Stimulated activated CD4-positive, alpha-beta T cell treated with anti-CD3 and anti-CD28 coated beads, Interleukin-2, amount 100 ng/mL, for 4 hours (primary cell): ENCODE results near the gene CNKSR2.

Experiments used
- DNase-seq: peaks from one replicate; pipeline ENCODE4 v3.0.0-alpha.2; 2020; ENCODE audit warnings: low read depth

The CNKSR2 gene

DNA sequence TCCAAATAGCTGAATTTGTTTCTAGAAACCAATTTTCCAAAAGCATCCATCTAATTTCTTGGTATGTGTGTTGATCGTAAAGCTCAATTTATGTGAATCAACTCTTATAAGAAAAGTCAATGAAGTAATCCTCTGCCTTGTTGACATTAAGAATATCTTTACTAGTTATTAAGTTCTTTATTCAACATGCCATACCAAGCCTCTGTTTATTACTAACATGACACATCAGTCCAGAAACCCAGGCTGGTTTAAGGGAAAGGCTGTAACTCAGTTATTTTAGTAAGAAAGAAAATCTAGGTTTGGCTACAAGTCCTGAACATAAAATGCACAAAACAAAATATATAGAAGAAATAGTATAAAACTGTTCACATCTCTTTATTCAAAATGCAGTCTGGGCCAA, 235.9 kb downstream of the CNKSR2 start:
- no peak for DNase-seq

DNA sequence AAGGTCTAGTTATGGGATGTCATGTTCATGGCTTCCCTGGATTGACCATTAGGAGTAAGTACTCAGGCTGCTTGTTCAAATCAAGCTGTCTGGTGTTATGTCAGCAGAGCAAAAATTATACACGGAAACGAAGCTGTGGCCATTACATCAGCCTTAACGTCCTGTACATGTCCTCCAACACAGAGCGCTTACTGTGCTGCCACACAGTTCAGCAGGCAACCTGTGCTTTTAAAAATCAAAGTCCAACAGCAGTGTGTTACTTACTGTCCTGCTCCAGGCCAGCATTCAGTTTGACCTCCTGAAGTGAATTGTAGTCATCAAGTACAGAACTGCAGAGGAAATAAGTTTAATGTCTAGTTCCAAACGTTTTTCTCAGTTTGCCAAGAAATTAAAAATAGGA, 237.9 kb downstream of the CNKSR2 start:
- no peak for DNase-seq

DNA sequence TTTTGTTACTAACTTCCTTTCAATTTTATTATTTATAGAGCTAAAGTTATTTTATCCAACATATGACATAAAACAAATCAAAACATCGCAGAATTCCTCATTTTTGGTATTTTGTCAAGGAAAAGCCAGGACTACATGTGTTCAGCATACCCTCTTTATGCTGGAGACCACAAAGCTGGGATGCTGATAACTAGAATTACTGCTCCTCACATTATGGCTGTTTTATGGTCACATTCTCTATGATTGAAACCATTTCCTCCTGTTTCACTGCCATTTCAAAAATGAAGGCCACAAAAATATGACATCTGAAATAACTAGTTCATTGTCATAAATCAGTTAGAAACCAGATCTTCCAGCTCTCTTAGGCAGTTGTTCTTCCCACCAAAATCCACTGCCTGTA, 242.2 kb downstream of the CNKSR2 start:
- no peak for DNase-seq

DNA sequence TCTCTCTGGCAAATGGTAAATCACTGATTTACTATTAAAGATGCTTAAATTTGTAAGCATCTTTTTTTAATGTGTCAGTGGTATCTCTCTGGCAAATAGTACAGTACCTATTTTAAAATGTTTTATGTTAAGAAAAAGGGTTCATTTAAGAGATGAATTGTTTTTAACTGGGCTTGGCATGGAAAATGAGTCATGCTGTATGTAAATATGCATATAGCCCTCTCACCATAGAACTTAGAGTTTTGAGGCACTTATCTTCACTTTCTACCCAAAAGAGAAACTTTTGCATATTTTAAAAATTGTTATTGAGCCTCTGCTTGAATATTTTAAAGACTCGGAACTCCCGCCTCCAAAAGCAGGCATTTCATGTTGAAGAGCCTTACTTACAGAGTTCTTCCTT, 246.0 kb downstream of the CNKSR2 start:
- no peak for DNase-seq

DNA sequence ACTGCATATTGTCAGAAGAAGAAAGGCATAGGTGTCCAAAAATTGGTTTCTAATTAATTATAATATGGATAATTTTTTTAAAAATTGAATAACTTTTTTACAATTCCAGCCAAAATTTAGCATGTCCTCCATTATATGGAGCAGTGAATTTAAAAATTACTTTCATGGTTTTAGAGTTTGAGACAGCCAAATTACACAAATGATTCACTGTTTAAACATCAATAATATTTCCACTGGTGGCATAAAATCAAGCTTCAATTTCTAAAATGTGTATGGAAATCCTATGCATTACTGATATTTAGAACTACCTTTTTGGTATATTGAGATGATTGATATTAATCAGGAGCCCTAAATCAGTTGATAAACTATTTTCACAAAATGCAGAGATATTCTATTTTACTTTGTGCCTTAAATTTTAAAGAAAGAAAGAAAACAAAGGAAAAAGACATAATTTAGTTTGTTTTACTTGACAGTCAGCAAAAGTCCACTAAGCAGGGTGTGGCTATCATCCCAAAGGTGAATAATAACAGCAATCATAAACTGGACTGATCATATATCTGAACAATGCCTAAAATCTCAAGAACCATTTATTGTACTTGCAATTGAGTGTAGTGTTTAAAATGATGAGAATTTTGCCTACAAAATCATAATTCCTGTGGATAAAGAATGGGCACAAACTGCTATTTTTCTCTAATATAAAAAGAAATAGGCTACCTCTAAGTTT, 249.7 kb downstream of the CNKSR2 start:
- no peak for DNase-seq

DNA sequence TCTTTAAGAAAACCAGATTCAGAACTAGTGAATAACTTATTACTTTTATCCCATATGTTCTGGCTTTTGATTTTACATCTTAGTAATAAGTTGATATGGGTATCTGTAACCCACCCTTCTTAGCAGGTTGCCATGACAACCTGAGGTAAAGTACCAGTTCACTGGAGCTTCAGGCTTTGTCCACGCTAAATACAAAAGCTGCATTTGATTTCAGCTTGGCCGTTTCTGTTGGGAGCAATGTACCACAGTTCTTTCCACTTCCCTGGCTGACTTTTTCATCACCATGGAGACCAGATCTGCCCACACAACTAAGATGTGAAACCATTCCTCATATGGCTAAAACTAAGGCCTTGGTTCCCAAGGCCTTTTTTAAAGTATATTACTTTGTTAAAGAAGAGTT, 257.8 kb downstream of the CNKSR2 start:
- no peak for DNase-seq

DNA sequence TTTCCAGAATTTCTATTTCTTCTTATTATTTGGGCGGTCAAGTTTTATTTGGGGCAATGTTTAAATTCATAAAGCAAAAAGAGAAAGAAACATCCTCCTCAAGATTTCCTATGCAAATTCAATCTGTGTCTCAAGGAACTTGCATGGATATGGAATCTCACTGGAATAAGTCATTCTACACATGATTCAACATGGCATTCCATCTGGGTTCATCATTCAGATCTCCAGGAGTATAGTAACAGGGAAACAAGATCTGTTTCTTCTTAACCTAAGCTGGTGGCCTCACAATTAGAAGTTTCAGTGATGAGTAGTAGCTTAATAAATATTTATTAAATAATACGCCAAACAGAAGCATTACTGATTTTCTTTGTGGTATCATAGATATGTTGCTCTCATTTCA, 264.1 kb downstream of the CNKSR2 start:
- DNase-seq, result no peak

DNA sequence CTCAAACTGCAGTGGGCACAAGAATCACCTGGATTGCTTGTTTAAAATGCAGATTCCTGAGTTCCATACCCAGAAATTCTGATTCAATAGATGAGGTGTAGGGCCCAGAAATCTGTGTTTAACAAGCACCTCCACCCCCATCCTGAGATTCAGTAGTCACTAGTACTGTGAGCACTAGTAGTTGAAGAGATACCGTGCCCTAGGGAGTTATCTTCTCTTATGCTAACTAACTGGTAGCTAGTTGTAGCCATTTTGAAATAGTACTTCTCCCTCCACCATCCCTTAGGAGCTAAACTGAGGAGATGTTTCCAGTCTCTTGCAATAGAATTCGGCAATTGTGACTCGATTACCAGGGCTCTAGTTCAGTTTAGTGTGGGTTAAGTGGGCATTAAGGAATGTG, 265.6 kb downstream of the CNKSR2 start:
- no peak for DNase-seq

DNA sequence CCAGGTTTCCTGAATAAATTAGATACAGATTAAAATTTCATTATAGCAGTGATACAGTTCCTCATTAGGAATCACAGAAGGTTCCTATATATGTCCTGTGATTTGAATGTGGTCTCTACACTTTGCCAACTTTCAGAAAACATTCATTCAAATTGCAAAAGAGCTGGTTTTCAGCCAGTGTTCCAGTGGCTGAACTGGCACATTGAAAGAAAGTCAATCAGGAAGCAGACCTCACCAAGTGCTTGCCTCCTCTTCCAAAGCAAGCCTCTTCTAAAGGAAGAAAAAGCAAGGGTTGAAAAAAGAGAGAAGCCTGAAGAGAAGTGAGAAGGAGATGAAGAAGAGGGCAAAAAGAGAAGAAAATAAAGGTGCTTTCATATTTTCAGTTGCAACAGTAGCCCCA, 271.2 kb downstream of the CNKSR2 start:
- no peak for DNase-seq

DNA sequence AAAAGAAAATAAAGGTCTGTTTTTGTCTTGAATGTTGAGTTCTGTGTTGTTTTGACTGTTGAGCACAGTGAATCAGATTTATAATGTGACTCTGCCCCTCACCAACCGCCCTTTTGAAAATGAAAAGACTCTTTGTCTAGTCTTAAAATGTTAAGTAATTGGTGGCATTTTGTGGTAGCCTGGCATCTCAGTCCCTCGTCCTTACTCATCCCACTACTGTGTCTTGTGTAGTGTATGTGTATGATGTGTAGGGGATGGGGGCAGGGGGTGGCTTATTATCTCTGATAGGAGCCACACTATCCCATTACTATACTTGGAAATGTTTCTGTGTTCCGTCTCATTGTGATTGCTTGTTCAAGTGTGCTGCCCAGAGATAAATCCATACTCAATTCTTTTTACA, 271.7 kb downstream of the CNKSR2 start:
- no peak for DNase-seq

DNA sequence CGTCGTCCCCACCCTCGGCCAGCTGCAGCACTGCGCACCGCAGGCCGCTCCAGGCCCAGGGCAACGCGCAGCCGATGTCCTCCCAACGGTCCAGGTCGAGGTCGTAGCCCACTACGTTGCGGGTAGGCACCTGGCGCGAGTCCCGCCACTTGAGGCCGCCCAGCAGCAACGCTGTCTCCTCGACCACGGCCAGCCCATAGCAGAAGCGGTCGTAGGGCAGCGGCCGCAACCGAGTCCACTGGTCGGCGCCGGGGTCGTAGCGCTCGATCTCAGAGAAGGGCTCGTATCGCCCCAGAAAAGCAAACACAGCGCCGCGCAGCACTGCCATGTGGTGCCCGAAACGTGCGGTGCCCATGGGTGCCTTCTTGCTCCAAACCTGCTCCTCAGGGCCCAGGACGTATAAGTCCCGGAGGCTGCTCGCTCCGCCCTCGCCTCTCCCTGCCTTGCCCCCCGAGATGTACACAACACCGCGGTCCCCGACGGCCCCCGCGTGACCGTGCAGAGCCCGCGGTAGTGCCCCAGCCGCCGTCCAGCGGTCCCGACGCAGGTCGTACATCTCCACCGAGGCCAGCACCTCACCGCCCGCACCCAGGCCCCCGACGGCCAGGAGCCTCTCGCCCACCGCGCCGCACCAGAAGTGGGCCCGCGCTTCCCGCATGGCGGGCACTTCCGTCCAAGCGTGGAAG, 281.8 kb downstream of the CNKSR2 start:
- no peak for DNase-seq

DNA sequence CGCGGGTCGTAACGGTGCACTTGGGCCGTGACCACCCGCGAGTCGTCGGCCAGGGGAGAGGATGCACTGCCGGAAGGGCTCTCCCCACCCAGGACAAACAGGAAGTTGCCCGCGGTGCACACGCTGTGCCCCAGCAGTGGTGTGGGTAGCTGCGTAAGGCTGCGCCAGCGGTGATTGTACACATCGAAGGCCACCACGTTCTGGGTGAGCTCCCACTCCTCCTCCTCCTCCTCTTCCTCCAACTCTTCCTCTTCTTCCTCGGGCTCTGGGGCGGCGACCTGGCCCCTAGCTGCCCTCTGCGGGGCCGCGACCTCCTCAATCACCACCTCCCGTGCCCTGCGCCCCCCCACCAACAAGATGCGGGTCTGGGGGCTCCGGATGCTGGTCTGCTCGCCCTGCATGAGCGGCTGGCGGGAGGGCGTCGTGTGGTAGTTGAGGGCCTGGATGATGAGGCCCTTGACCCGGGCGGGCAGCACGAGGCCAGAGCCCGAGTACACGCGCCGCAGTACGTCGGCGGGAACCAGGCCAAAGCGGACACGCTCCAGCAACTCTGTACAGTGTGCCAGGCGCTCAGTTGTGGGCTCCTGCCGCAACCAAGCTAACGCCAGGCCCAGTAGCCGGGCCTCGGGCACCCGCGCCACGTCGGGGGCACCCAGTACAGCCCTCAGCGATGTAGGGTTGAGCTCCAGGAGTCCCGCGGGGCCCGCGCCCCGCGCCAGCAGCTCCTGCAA, 282.5 kb downstream of the CNKSR2 start:
- DNase-seq, result no peak

DNA sequence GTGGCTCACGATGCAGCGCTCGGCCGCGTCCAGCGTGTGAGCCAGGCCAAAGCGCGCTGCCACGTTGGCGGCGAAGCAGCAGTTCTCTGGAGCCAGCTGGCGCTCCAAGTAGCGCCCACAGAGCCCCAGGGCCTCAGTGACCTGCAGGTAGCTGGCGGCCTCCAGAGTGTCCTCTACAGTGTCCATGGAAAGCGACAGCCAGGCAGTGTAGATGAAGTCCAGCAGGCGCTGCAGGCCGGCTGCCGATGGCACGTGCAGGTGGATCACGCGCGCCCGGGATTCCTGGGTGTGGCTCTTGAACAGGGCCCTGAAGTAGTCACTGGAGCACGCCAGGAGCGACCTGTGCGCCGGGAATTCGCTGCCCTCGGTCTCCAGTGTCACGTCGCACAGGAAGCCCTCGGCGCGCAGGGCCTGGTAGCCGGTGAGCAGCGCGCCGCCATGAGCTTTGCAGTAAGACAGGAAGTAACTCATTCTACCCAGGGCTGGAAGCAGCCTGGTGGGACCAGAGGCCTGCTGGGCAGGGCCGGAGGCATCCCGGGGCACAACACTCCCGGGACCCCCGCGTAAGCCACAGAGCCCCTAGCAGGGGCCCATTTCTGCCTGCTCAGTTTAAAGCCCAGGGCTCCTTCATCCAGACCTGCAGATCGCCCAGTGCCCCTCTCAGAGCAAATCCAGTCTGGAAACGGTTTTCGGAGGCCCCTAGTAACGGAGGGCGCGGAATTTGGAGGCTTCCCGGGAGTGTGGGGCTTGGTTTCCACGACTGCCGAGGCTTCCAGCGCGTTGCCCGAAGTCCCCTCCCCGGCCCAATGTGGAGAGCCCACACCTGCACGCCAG, 283.3 kb downstream of the CNKSR2 start:
- no peak for DNase-seq

DNA sequence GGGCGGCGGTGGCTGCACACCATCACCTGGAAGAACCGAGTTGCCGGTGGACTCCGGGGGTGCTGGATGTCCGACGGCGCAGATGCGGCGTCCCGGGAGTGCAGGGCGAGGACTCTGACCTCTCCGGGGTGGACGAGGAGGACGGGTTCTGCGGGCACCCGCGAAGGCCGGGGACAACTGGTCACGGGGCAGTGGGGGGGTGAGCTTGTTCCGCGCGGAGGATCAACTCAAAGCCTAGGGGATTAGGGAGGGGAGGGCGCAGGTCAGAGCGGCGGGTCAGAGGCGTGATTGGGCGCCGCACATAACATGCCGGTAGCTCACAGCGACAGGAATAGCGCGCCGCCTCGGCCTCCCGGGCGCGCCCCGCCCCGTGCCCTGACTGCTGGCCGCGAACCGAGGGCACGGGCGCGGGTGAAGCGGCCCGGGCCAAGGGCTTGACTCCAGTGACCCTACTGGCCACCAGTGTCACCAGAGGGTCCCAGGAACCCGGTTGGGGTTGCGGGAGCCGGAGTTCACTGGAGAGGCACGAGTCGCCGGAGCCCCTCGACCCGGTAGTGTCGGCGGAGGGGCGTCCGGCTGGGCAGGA, 284.0 kb downstream of the CNKSR2 start, which contains the start of gene KLHL34:
Gene KLHL34 (minus strand): TSS at position 179 of the 586 bp plus-strand sequence. CDS start 542 bp downstream, outside the sequence.
- DNase-seq, result no peak

DNA sequence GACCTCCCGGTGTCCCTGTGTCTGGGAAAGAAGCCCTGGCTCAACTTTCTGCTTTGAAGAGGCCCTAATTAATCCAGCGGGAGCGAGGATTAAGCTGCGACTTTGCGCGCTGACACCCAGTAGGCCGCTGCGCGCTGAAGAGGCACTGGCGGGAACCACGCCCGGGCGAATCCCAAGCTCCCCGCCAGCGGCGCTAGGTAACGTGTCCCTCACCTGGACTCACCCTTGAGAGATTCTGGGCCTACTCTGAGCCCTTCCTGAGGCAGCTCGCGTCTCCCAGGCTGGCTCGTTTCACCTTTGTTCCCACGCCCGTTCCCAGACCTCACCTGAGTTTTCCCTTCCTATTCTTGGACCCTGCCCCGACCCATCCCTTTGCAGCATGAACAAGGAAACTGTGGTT, 284.5 kb downstream of the CNKSR2 start:
- DNase-seq, result no peak

DNA sequence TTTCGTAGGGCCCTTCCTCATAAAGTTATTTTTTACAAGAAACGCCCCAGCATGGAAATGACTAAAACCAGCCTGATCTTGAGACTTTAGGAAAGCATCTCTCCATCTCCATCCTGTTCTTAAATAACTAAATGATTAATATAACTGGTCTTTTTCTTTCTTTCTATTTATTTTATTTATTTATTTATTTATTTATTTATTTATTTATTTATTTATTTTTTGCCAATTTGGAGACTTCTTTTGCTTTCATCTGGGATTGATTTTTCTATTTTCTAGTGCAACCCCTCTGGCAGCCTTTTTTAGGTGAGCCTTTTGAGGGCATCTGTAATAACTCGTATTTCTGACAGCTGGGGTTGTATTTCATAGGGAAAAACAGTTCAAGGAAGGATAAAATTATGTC, 285.1 kb downstream of the CNKSR2 start:
- no peak for DNase-seq

DNA sequence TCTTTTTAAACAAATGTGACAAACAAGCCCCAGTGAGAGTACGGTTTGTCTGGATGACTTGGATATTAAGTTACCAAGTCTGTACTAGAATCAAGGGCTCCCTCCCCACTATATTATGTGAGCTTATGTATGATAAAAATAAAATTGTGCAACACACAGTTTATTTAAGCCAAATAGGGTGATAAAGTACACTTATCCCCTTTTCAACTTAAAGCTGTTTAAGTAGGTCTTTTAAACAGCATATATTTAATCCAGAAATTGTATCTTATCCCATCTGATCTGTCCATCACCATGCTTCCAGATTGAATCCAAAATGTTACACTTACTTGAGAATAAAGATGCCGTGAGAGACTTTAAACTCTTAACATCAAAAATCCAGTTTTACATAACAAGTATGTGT, 285.9 kb downstream of the CNKSR2 start:
- DNase-seq, result no peak

DNA sequence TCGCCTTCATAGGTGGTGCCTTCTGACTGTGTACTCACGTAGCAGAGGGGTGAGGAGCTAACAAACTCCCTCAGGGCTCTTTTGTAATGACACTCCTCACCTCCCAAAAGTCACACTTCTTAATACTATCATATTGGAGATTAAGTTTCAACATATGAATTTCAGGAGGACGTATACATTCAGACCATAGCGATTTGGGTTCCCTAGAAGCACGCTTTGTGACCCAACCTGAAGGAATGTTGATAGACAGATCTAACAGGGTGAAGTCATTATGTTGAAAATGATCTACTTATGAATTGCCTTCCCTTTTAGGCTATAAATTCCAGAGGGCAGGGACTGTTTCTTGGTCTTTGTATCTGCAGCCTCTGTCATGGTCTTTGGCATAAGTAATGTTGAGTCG, 287.1 kb downstream of the CNKSR2 start:
- DNase-seq, result no peak

DNA sequence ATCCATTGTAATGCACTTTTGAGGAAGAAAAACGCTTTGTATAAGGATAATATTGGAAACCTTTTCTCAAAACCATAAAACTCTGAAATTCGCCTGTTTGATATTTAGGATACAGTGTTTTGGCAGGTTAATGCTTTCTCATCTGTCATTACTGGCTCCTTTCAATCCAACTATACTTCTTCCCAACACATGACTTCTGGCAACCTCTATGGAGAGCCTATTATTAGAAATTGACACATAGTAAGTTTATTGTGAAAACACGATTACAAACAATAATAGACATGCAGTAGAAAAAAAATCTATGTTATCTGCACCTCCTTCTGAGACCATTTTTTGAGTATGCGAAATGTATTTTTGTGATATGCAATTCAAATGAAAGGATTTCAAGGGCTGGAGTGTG, 288.5 kb downstream of the CNKSR2 start:
- DNase-seq, result no peak

DNA sequence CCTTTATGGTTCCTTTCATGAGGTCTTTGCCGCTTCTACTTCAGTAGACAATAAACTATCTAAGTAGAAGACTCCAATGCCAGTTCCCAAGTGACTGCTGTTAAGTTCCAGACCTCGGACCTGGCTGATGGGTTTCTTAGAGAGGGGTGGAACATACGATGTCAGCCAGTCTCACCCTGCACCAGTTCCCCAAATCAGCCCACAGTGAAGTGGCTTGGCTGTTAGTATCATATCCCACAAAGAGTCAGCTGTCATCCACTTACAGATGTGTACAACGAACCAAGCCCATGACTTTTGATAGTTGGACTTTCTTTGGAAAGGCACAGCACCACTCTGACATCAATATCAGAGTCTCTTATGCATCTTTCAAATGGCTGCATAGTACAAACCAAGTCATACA, 292.0 kb downstream of the CNKSR2 start:
- no peak for DNase-seq

DNA sequence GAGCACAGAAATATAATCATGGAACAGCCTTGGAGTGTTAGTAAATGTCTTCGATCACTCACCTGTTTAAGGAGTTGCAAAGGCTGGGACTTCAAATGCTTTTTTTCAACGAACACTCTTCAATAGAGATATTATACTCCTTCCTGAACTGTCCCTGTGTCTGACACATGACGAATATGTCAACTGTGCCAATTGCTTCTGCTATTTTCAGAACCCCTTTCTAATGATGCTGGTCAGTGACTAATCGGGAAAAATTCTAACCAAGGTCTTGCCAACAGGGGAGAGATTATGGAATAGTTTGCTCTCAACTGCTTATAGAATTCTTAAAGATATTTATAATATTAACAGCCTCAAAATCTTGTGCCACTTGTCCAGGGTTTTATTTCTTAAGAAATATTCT, 292.5 kb downstream of the CNKSR2 start:
- DNase-seq, result no peak
